B cell (primary cell): ENCODE measurements around the gene YWHAE. TPM values are rescaled to one million over a fixed set of nuclear protein-coding genes. Genes with fewer than 3 reads are reported as not detected.

ENCODE experiments used
- ATAC-seq: fragments of 200-7000 bp; cut with Tn5 transposase; one replicate; pipeline ENCODE4 v1.10.0; 2021; ENCODE audit warnings: low read depth, mild to moderate bottlenecking, moderate number of reproducible peaks, moderate library complexity
- CTCF ChIA-PET: fragments of 350-600 bp; sonication (Branson Sonifier 250); formaldehyde crosslinking; loops from one replicate; lab custom pipeline; 2021; ENCODE audit warnings: antibody characterized with exemption, inconsistent platforms; lab: Charles Lee
- POLR2A ChIA-PET: fragments of 350-600 bp; sonication (Branson Sonifier 250); formaldehyde crosslinking; loops from one replicate; lab custom pipeline; 2021; ENCODE audit warnings: antibody characterized with exemption; lab: Charles Lee
- DNase-seq: peaks from one replicate; pipeline ENCODE4 v3.0.0; 2013
- H2AFZ ChIP-seq: 2 replicates; pipeline ENCODE4 v1.6.1; 2012; ENCODE audit warnings: mild to moderate bottlenecking, low read depth, low read length; ENCODE audit not compliant: insufficient read depth, poor library complexity, severe bottlenecking
- H3K27ac ChIP-seq, 2 donors: 1 replicate in 1 of 2; 2 replicates in 1 of 2; pipeline ENCODE4 v1.5.1; 2012 to 2013; ENCODE audit warnings: low read length in 2 of 2, mild to moderate bottlenecking in 2 of 2, moderate library complexity in 1 of 2
- H3K27me3 ChIP-seq, 4 experiments: fragments of 200-600 bp in 1 of 4; sonication (generic) in 1 of 4; replicated peaks in 1 of 4; 1 replicate in 2 of 4; 2 replicates in 2 of 4; pipeline versions ENCODE4 v1.6.1 to v1.7.0; 2013 to 2016; ENCODE audit warnings: low read length in 3 of 4, mild to moderate bottlenecking in 2 of 4, mixed read lengths in 1 of 4, moderate library complexity in 1 of 4; ENCODE audit not compliant: insufficient read depth in 4 of 4, control insufficient read depth in 3 of 4; ENCODE audit errors: control extremely low read depth in 1 of 4
- H3K36me3 ChIP-seq, 2 experiments: replicated peaks in 1 of 2; 1 replicate in 1 of 2; 2 replicates in 1 of 2; pipeline versions ENCODE4 v1.6.1 to v1.7.1; 2013; ENCODE audit warnings: low read length in 1 of 2; ENCODE audit not compliant: insufficient read depth in 2 of 2, control insufficient read depth in 1 of 2; ENCODE audit errors: control extremely low read depth in 1 of 2, extremely low read depth in 1 of 2
- H3K4me1 ChIP-seq, 2 donors: fragments of 200-600 bp in 1 of 2; sonication (generic) in 1 of 2; 1 replicate in 1 of 2; 2 replicates in 1 of 2; pipeline versions ENCODE4 v1.5.1 to v1.6.1; 2013 to 2017; ENCODE audit warnings: low read length in 2 of 2; ENCODE audit not compliant: control insufficient read depth in 2 of 2, insufficient read depth in 2 of 2
- H3K4me2 ChIP-seq: replicated peaks from 2 replicates; pipeline ENCODE3; 2012; ENCODE audit warnings: mild to moderate bottlenecking, low read depth, low read length; ENCODE audit not compliant: poor library complexity, severe bottlenecking
- H3K4me3 ChIP-seq, 5 experiments: fragments of 200-600 bp in 1 of 5; sonication (generic) in 1 of 5; 1 replicate in 3 of 5; 2 replicates in 2 of 5; pipeline versions ENCODE4 v1.5.1 to v1.7.0; 2011 to 2016; ENCODE audit warnings: low read length in 4 of 5, mild to moderate bottlenecking in 4 of 5, low read depth in 2 of 5, control low read depth in 1 of 5, moderate library complexity in 1 of 5; ENCODE audit not compliant: insufficient read depth in 1 of 5; ENCODE audit errors: control extremely low read depth in 1 of 5, extremely low read depth in 1 of 5
- H3K79me2 ChIP-seq: fragments of 200-600 bp; sonication (generic); one replicate; pipeline ENCODE4 v1.6.0; 2016; ENCODE audit warnings: low read length; ENCODE audit not compliant: control insufficient read depth, insufficient read depth
- H3K9ac ChIP-seq: fragments of 200-600 bp; sonication (generic); 2 replicates; pipeline ENCODE4 v1.6.1; 2017; ENCODE audit warnings: mild to moderate bottlenecking, low read length, moderate library complexity
- H3K9me3 ChIP-seq, 3 donors: one replicate each; pipeline versions ENCODE4 v1.6.1 to v1.7.1; 2013; ENCODE audit warnings: low read length in 2 of 3; ENCODE audit not compliant: control insufficient read depth in 2 of 3, insufficient read depth in 1 of 3; ENCODE audit errors: control extremely low read depth in 1 of 3
- H4K20me1 ChIP-seq: 2 replicates; pipeline ENCODE4 v1.6.0; 2012; ENCODE audit warnings: mild to moderate bottlenecking, low read length; ENCODE audit not compliant: insufficient read depth, control insufficient read depth, poor library complexity, severe bottlenecking
- H3K27ac Mint-ChIP-seq: one replicate; pipeline ENCODE4 v1.8.0; 2021; ENCODE audit warnings: mixed read lengths
- H3K27me3 Mint-ChIP-seq: one replicate; pipeline ENCODE4 v1.8.0; 2021; ENCODE audit warnings: mixed read lengths
- H3K4me1 Mint-ChIP-seq: one replicate; pipeline ENCODE4 v1.8.0; 2021; ENCODE audit warnings: mixed read lengths
- H3K4me3 Mint-ChIP-seq: one replicate; pipeline ENCODE4 v1.8.0; 2021; ENCODE audit warnings: mixed read lengths
- H3K9me3 Mint-ChIP-seq: one replicate; pipeline ENCODE4 v1.8.0; 2022; ENCODE audit warnings: mixed read lengths; ENCODE audit not compliant: insufficient read depth
- CTCF ChIP-seq: fragments of 200-600 bp; IDR thresholded peaks from one replicate; pipeline ENCODE4 v1.8.0; 2022; ENCODE audit warnings: antibody characterized with exemption, mild to moderate bottlenecking
- EZH2 ChIP-seq: IDR thresholded peaks from 2 replicates; pipeline ENCODE4 v1.6.1; 2012; ENCODE audit warnings: borderline replicate concordance, low read depth, mild to moderate bottlenecking, moderate library complexity, low read length; ENCODE audit not compliant: insufficient read depth, poor library complexity, severe bottlenecking
- WGBS: methylation state at CpG from one replicate; pipeline ENCODE4 v1.1.5; 2013; ENCODE audit warnings: missing lambda C conversion rate; ENCODE audit not compliant: insufficient coverage; 5-methylcytosine and 5-hydroxymethylcytosine counted together
- intact Hi-C: fragments of 100-400 bp; cut with micrococcal nuclease; formaldehyde crosslinking; loops from one replicate; pipeline ENCODE4 v1.10.0; 2022
- polyA plus RNA-seq: library from polyadenylated mRNA; depleted of rRNA; stranded (reverse); fragments of >200 nt; gene quantifications from 2 replicates; pipeline ENCODE4 v1.2.3, GENCODE V29; 2012
- total RNA-seq, 2 donors: library from RNA; stranded (reverse); fragments of 120-200 nt in 1 of 2; gene quantifications; 1 replicate in 1 of 2; 2 replicates in 1 of 2; pipeline versions ENCODE4 v1.2.3 to v1.2.4, GENCODE V29; 2013 to 2022

The YWHAE gene
- total and polyA plus RNA-seq, 2 donors (not counting 1 experiment from before 2014, with no cell fraction given) = 54.3 to 149 TPM

- Histone ChIP-seq H3K36me3 (no peaks in the 10 kb centered on the region), H3K4me1 (peaks cover 8 to 13% of the 10 kb centered on the region in 2 donors), H3K4me2 (no peak overlapping the region), H3K9ac (no peak overlapping the region), H4K20me1 (no peaks in the 10 kb centered on the region), H3K27me3 (peaks cover 0 to 33% (median 11%) of the 10 kb centered on the region in 4 experiments), H3K4me3 (no peak overlapping the region), H3K27ac (no peak overlapping the region), H3K9me3 (peaks cover 0 to 7% (median 0%) of the 10 kb centered on the region in 3 donors), H2AFZ (no peak overlapping the region), H3K79me2 (no peaks in the 10 kb centered on the region)
- no peak overlapping the region for H3K27ac Mint-ChIP-seq
- ATAC-seq (no peak), DNase-seq (no peak)
- TF ChIP-seq EZH2 (no peak), CTCF (no peak)
- intact Hi-C loops = no loop called here
- ChIA-PET POLR2A (no interaction called here), CTCF (no interaction called here)
- 82% methylated on average over 9 of the region's 17 CpGs for WGBS
- H3K4me3 Mint-ChIP-seq = no peak overlapping the region
- H3K27me3 Mint-ChIP-seq = peaks cover 10% of the 10 kb centered on the region
- H3K4me1 Mint-ChIP-seq = peaks cover 6% of the 10 kb centered on the region
- H3K9me3 Mint-ChIP-seq = no peaks in the 10 kb centered on the region
Measured at GRCh38 chr17:1300371-1300905, 99.6 kb downstream of the YWHAE start.

- Histone ChIP-seq H3K27ac (no peak overlapping the region), H3K9ac (no peak overlapping the region), H3K4me3 (no peak overlapping the region), H3K79me2 (no peaks in the 10 kb centered on the region), H3K4me2 (no peak overlapping the region), H2AFZ (no peak overlapping the region), H3K9me3 (peaks cover 0 to 7% (median 0%) of the 10 kb centered on the region in 3 donors), H3K4me1 (peaks cover 15 to 20% of the 10 kb centered on the region in 2 donors), H3K36me3 (no peaks in the 10 kb centered on the region), H3K27me3 (peaks cover 0 to 28% (median 11%) of the 10 kb centered on the region in 4 experiments), H4K20me1 (no peaks in the 10 kb centered on the region)
- 84% methylated on average over 20 of the region's 22 CpGs for WGBS
- intact Hi-C loops = no loop called here
- CTCF ChIA-PET = no interaction called here
- Mint-ChIP-seq H3K9me3 (no peaks in the 10 kb centered on the region), H3K4me1 (peaks cover 8% of the 10 kb centered on the region), H3K4me3 (no peak overlapping the region), H3K27ac (no peak overlapping the region), H3K27me3 (peaks cover 10% of the 10 kb centered on the region)
- ATAC-seq (no peak), DNase-seq (no peak)
- TF ChIP-seq EZH2 (no peak), CTCF (no peak)
- POLR2A ChIA-PET = no interaction called here
Measured at GRCh38 chr17:1299552-1300370, 100.3 kb downstream of the YWHAE start.
